ENCODE data around the gene NFIA. TPM values are rescaled to one million over a fixed set of nuclear protein-coding genes. Genes with fewer than 3 reads are reported as not detected.

Gene NFIA
- polyA plus RNA-seq, 1 donor (not counting 4 experiments of a cell fraction or from before 2014, with no cell fraction given) = 14.7 TPM

DNA sequence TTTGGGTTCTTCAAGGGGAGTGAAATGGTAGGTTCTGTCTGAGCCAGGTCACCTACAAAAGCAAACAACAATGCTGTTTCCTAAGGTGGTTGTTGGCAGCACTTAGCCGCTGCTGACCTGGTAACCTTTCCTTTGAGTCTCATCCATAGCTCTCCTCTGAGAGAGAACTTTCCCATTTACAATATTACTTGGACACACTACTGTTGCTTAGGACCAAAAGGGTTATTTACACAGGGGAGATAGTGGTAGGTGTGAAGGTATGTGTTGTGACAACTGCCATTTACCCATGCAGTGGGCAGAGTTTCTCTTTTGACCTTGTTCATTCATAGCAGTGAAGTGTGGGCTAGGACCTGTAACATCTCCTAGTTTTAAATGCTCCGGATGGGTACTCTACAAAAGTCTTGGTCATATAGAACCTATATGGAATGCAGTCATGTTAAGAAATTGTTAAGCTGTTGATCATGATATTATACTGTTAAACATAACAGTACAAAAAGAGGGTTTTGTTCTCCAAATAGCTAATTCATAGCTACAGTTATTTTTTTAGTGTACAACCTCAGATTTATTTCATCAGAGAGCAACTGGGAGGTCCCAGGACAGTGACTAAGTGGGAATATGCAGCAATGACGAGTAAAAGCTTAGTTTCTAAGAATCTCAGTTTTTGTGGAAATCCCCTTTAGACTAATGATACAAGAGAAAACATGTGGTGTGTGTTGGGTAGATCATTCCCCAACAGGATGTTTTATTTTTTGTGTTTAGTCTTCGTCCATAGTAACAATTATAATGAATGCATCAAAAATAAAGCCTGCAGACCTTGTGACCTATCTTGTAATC is 219.7 kb downstream of the NFIA start:
- Histone ChIP-seq H3K36me3 (ENCODE audit: control insufficient read depth in 2 of 2, extremely low read depth in 1 of 2, insufficient read depth in 2 of 2, low read length in 2 of 2) (peaks cover 0 to 2% of the 10 kb centered on the region in 2 experiments), H3K4me2 (ENCODE audit: control insufficient read depth, extremely low read depth, insufficient read depth, low read depth, low read length) (peak overlapping the region; percentile 40), H4K20me1 (ENCODE audit: control insufficient read depth, extremely low read depth, insufficient read depth, low read length) (no peaks in the 10 kb centered on the region), H3K4me3 (ENCODE audit: control insufficient read depth in 2 of 3, extremely low read depth in 1 of 3, insufficient read depth in 2 of 3, low read depth in 1 of 3, low read length in 3 of 3) (no peak overlapping the region), H3K4me1 (ENCODE audit: control insufficient read depth, extremely low read depth, insufficient read depth, low read length) (peaks cover 19% of the 10 kb centered on the region), H2AFZ (ENCODE audit: control insufficient read depth, low read length) (no peak overlapping the region), H3K79me2 (ENCODE audit: control insufficient read depth, insufficient read depth, low read length) (no peaks in the 10 kb centered on the region), H3K9me1 (ENCODE audit: control insufficient read depth, extremely low read depth, insufficient read depth, low read length) (no peaks in the 10 kb centered on the region), H3K9ac (ENCODE audit: control insufficient read depth, extremely low read depth, insufficient read depth, low read length) (peak overlapping the region; percentile 62), H3K9me3 (ENCODE audit: control insufficient read depth, low read depth, low read length) (no peaks in the 10 kb centered on the region), H3K27ac (ENCODE audit: control insufficient read depth, insufficient read depth, low read length) (peak overlapping the region; percentile 91), H3K27me3 (ENCODE audit: control insufficient read depth, extremely low read depth, insufficient read depth, low read length) (no peaks in the 10 kb centered on the region)
- no peak for FAIRE-seq
- dilution Hi-C loops (cut with MboI; ENCODE audit: extremely low pct_ligation_motif_present, low sequenced_read_pairs) = no loop called here
- TF ChIP-seq EZH2 (IDR thresholded peaks at IDR 0.05; ENCODE audit: low read length) (no peak), CTCF (optimal IDR thresholded peaks at IDR 0.05 in 1 of 3, IDR thresholded peaks at IDR 0.05 in 1 of 3, conservative IDR thresholded peaks at IDR 0.05 in 1 of 3; ENCODE audit: extremely low read depth in 1 of 3, insufficient read depth in 2 of 3, low read length in 3 of 3) (no peak)
- DNase-seq (ENCODE audit: low read depth, low spot score) = no peak

- DNase-seq (ENCODE audit: low read depth, low spot score) (no peak), FAIRE-seq (peak; percentile 32)
- Histone ChIP-seq H3K27ac (ENCODE audit: control insufficient read depth, insufficient read depth, low read length) (no peak overlapping the region), H3K36me3 (ENCODE audit: control insufficient read depth in 2 of 2, extremely low read depth in 1 of 2, insufficient read depth in 2 of 2, low read length in 2 of 2) (no peaks in the 10 kb centered on the region), H4K20me1 (ENCODE audit: control insufficient read depth, extremely low read depth, insufficient read depth, low read length) (no peaks in the 10 kb centered on the region), H2AFZ (ENCODE audit: control insufficient read depth, low read length) (no peak overlapping the region), H3K79me2 (ENCODE audit: control insufficient read depth, insufficient read depth, low read length) (no peaks in the 10 kb centered on the region), H3K27me3 (ENCODE audit: control insufficient read depth, extremely low read depth, insufficient read depth, low read length) (no peaks in the 10 kb centered on the region), H3K4me2 (ENCODE audit: control insufficient read depth, extremely low read depth, insufficient read depth, low read depth, low read length) (no peak overlapping the region), H3K4me3 (ENCODE audit: control insufficient read depth in 2 of 3, extremely low read depth in 1 of 3, insufficient read depth in 2 of 3, low read depth in 1 of 3, low read length in 3 of 3) (no peak overlapping the region), H3K9me1 (ENCODE audit: control insufficient read depth, extremely low read depth, insufficient read depth, low read length) (no peaks in the 10 kb centered on the region), H3K9ac (ENCODE audit: control insufficient read depth, extremely low read depth, insufficient read depth, low read length) (no peak overlapping the region), H3K4me1 (ENCODE audit: control insufficient read depth, extremely low read depth, insufficient read depth, low read length) (peaks cover 7% of the 10 kb centered on the region), H3K9me3 (ENCODE audit: control insufficient read depth, low read depth, low read length) (no peaks in the 10 kb centered on the region)
- dilution Hi-C loops (cut with MboI; ENCODE audit: extremely low pct_ligation_motif_present, low sequenced_read_pairs) = no loop called here
- TF ChIP-seq EZH2 (IDR thresholded peaks at IDR 0.05; ENCODE audit: low read length) (no peak), CTCF (optimal IDR thresholded peaks at IDR 0.05 in 1 of 3, IDR thresholded peaks at IDR 0.05 in 1 of 3, conservative IDR thresholded peaks at IDR 0.05 in 1 of 3; ENCODE audit: extremely low read depth in 1 of 3, insufficient read depth in 2 of 3, low read length in 3 of 3) (no peak)
Observed at GRCh38 chr1:61307422-61308142, 225.2 kb downstream of the NFIA start.
